GM10266 (cell line): Measurements from ENCODE around the gene COL4A2.

Experiments used
- DNase-seq: peaks from one replicate; pipeline ENCODE4 v3.0.0; 2012; ENCODE audit errors: extremely low spot score
- CTCF ChIP-seq: IDR thresholded peaks from 2 replicates; pipeline ENCODE4 v1.5.1; 2012; ENCODE audit warnings: mild to moderate bottlenecking, low read depth; ENCODE audit not compliant: control insufficient read depth, insufficient read depth; ENCODE audit errors: missing control alignments

COL4A2 gene

GRCh38 chr13:110463871-110464510 lies 156.9 kb downstream of the COL4A2 start:
- DNase-seq = no peak
- TF ChIP-seq CTCF = no peak

- no peak for TF ChIP-seq CTCF
- DNase-seq = no peak
These were observed 157.7 kb downstream of the COL4A2 start for GRCh38 chr13:110464556-110465333.

GRCh38 chr13:110465696-110466095 lies 158.6 kb downstream of the COL4A2 start:
- DNase-seq = no peak
- TF ChIP-seq CTCF = no peak

GRCh38 chr13:110466266-110466915 lies 159.3 kb downstream of the COL4A2 start:
- DNase-seq = no peak
- TF ChIP-seq CTCF = no peak

DNA sequence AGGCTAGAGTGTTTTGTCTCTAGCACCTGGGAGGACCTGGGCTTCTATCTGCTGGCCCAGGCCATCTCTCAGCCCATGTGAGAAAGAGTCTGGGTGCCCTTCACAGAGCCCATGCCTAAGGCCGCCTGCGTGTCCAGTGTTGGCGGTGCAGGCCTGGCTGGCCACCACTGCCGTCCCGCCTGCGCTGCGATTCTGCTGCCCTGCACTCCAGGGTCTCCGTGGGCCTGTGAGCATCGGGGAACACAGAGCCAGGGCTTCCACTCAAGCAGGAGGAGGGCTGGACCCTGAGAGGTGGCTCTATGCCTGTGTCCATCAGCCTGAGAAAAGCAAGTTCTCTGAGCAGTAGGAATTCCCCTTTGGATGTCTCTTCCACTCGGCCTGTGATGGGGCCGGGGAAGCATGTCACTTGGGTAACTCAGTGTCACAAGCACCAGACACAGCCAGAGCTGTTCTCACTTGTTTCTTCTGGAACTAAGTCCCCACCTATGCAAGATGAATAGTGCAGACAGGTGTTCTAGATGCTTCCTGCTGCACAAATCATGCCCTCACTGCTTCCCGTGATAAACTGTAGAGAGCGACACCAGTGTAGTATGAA lies 160.5 kb downstream of the COL4A2 start:
- TF ChIP-seq CTCF = no peak
- DNase-seq = no peak

GRCh38 chr13:110468986-110469495 lies 162.0 kb downstream of the COL4A2 start:
- no peak for DNase-seq
- TF ChIP-seq CTCF = no peak
